ENCODE data around the gene KCND2. TPM values are rescaled to one million over a fixed set of nuclear protein-coding genes. Genes with fewer than 3 reads are reported as not detected.
"Not testable (repeated sequence)": the region's sequence is repeated elsewhere in the genome, so short reads cannot be mapped to it uniquely, and the experiment has no call there.

Gene KCND2
- total and polyA plus RNA-seq, 3 experiments from 2014 or later, result not detected

DNA sequence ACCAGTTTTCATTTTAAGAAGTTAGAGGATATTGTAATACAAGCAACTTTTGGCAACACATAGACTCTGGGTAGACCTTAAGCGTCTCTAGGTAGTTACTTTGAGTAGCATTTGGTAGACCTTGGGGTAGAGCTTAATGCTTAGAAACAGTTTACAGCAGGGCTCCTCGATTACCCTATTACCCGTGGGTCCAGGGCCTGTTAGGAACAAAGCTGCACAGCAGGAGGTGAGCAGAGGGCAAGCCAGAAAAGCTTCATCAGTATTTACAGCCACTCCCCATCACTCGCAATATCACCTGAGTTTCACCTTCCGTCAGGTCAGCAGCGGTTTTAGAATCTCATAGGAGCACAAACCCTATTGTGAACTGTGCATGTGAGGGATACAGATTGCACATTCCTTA is 411.5 kb downstream of the KCND2 start:
- no peaks in the 10 kb centered on the region for H3K27me3 Mint-ChIP-seq
- Histone ChIP-seq H3K9me3 (ENCODE audit: low read length) (no peaks in the 10 kb centered on the region), H3K4me1 (ENCODE audit: insufficient read depth, low read length) (no peaks in the 10 kb centered on the region), H3K4me3 (ENCODE audit: low read length) (no peak overlapping the region), H3K36me3 (ENCODE audit: insufficient read depth, low read length) (no peaks in the 10 kb centered on the region), H3K27ac (ENCODE audit: low read depth, low read length) (no peak overlapping the region), H3K27me3 (ENCODE audit: insufficient read depth, low read length, poor library complexity, severe bottlenecking) (no peaks in the 10 kb centered on the region)
- ChIA-PET CTCF (no interaction called here), POLR2A (no interaction called here)
- H3K27ac Mint-ChIP-seq, result no peak overlapping the region
- H3K36me3 Mint-ChIP-seq, result no peaks in the 10 kb centered on the region
- no peak overlapping the region for H3K4me3 Mint-ChIP-seq
- H3K4me1 Mint-ChIP-seq, result no peaks in the 10 kb centered on the region
- H3K9me3 Mint-ChIP-seq, result no peaks in the 10 kb centered on the region
- DNase-seq, result no peak

DNA sequence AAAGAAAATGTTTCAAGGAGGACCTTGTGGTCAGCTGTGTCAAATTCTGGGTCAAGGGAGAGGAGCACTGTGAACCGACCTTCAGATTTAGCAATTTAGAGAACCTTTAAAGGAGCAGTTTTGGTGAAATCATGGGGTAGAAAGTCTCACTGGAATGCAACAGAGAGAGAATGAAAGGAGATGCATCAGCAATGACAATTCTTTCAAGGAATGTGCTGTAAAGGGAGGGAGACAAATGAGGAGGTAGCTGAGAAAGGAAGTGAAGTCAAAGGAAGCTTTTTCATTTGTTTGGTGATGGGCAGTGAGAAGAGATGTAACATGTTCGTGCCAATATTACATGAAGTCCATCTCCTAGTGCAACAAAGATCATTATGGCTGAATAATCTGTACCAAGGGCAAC is 418.9 kb downstream of the KCND2 start:
- no peaks in the 10 kb centered on the region for H3K36me3 ChIP-seq (ENCODE audit: insufficient read depth, low read length)
- H3K27me3 ChIP-seq (ENCODE audit: insufficient read depth, low read length, poor library complexity, severe bottlenecking), result no peaks in the 10 kb centered on the region
- H3K4me1 ChIP-seq (ENCODE audit: insufficient read depth, low read length), result no peaks in the 10 kb centered on the region
- no peak overlapping the region for H3K27ac Mint-ChIP-seq
- H3K27ac ChIP-seq (ENCODE audit: low read depth, low read length), result no peak overlapping the region
- ChIA-PET POLR2A (no interaction called here), CTCF (no interaction called here)
- no peaks in the 10 kb centered on the region for H3K4me1 Mint-ChIP-seq
- DNase-seq, result no peak
- no peaks in the 10 kb centered on the region for H3K36me3 Mint-ChIP-seq
- H3K9me3 Mint-ChIP-seq, result peaks cover 0 to 5% (median 0%) of the 10 kb centered on the region in 5 donors
- H3K4me3 Mint-ChIP-seq, result peak overlapping the region in 1 of 7 donors; percentile 28
- no peaks in the 10 kb centered on the region for H3K9me3 ChIP-seq (ENCODE audit: low read length)
- peaks cover 0 to 2% of the 10 kb centered on the region in 2 donors for H3K27me3 Mint-ChIP-seq
- H3K4me3 ChIP-seq (ENCODE audit: low read length), result no peak overlapping the region

DNA sequence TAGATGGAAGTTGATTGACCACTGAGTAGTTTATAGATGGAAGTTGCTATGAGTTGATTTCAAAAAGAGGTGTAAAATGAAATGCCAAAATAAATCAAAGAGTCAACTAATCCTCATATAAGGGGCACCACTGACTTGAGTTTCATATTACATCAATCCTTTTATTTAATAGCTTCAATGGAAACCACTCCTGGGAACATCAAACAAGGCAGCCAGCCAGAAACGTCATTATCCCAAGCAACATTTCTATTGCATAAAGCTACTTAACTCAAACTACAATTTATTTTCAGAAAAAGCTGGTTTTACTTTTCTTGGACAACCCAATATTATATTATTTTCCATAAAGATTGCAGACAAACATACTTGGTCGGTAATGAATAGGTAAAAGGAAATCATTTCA is 422.9 kb downstream of the KCND2 start:
- no peaks in the 10 kb centered on the region for H3K9me3 ChIP-seq (ENCODE audit: low read length)
- H3K4me1 ChIP-seq (ENCODE audit: insufficient read depth, low read length), result no peaks in the 10 kb centered on the region
- DNase-seq, result no peak
- peaks cover 0 to 8% (median 0%) of the 10 kb centered on the region in 5 donors for H3K9me3 Mint-ChIP-seq
- CTCF ChIA-PET, result no interaction called here
- no peak overlapping the region for H3K27ac Mint-ChIP-seq
- no peaks in the 10 kb centered on the region for H3K27me3 ChIP-seq (ENCODE audit: insufficient read depth, low read length, poor library complexity, severe bottlenecking)
- H3K36me3 Mint-ChIP-seq, result no peaks in the 10 kb centered on the region
- no peaks in the 10 kb centered on the region for H3K4me1 Mint-ChIP-seq
- no peak overlapping the region for H3K27ac ChIP-seq (ENCODE audit: low read depth, low read length)
- no peak overlapping the region for H3K4me3 ChIP-seq (ENCODE audit: low read length)
- POLR2A ChIA-PET, result no interaction called here
- H3K36me3 ChIP-seq (ENCODE audit: insufficient read depth, low read length), result no peaks in the 10 kb centered on the region
- peaks cover 0 to 2% of the 10 kb centered on the region in 2 donors for H3K27me3 Mint-ChIP-seq
- H3K4me3 Mint-ChIP-seq, result no peak overlapping the region

DNA sequence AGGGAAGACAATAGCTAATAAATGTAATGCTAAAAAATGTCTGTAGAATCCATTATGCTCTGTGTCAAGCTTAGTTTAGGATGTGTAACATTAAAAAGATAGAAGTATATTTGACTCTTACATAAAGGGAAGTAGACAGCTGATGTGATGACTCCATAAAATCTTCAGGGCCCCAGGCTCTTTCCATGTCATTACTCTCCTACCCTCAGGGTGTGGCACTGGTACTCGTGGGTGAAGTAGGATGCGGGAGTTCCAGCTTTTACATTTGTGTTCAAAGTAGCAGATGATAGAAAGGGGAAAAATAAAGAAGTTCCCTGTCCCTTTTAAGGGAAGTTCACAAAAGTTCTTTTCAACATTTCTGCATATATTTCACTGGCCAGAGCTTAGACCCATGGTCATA is 427.8 kb downstream of the KCND2 start:
- peaks cover 0 to 15% (median 2%) of the 10 kb centered on the region in 5 donors for H3K9me3 Mint-ChIP-seq
- ChIA-PET POLR2A (interaction anchor here (0.6 kb wide), 1 partner anchor 44 kb away, joined by 3 read pairs; no protein-coding TSS in a partner anchor), CTCF (no interaction called here)

DNA sequence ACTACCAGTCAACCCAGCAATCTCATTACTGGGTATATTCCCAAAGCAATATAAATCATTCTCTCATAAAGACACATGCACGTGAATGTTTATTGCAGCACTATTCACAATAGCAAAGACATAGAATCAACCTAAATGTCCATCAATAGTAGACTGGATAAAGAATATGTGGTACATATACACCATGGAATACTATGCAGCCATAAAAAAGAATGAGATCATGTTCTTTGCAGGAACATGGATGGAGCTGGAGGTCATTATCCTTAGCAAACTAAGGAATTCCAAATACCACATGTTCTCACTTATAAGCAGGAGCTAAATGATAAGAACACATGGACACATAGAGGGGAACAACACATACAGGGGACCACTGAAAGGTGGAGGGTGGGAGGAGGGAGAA is 429.4 kb downstream of the KCND2 start:
- H3K9me3 ChIP-seq (ENCODE audit: low read length); H3K4me1 Mint-ChIP-seq; H3K4me3 ChIP-seq (ENCODE audit: low read length); H3K36me3 Mint-ChIP-seq; CTCF ChIA-PET; H3K27ac Mint-ChIP-seq; H3K36me3 ChIP-seq (ENCODE audit: insufficient read depth, low read length); DNase-seq; H3K4me3 Mint-ChIP-seq; H3K27ac ChIP-seq (ENCODE audit: low read depth, low read length); H3K4me1 ChIP-seq (ENCODE audit: insufficient read depth, low read length); H3K27me3 ChIP-seq (ENCODE audit: insufficient read depth, low read length, poor library complexity, severe bottlenecking); H3K27me3 Mint-ChIP-seq; POLR2A ChIA-PET: not testable (repeated sequence)
- peaks cover 0 to 15% (median 2%) of the 10 kb centered on the region in 5 donors for H3K9me3 Mint-ChIP-seq

More for the DNA sequence above, 427.8 kb downstream of the KCND2 start:
- Mint-ChIP-seq H3K27ac (no peak overlapping the region), H3K36me3 (no peaks in the 10 kb centered on the region), H3K4me3 (no peak overlapping the region), H3K27me3 (peaks cover 0 to 2% of the 10 kb centered on the region in 2 donors), H3K4me1 (no peaks in the 10 kb centered on the region)
- no peak for DNase-seq
- Histone ChIP-seq H3K4me1 (ENCODE audit: insufficient read depth, low read length) (no peaks in the 10 kb centered on the region), H3K9me3 (ENCODE audit: low read length) (no peaks in the 10 kb centered on the region), H3K27me3 (ENCODE audit: insufficient read depth, low read length, poor library complexity, severe bottlenecking) (no peaks in the 10 kb centered on the region), H3K4me3 (ENCODE audit: low read length) (no peak overlapping the region), H3K27ac (ENCODE audit: low read depth, low read length) (no peak overlapping the region), H3K36me3 (ENCODE audit: insufficient read depth, low read length) (no peaks in the 10 kb centered on the region)

DNA sequence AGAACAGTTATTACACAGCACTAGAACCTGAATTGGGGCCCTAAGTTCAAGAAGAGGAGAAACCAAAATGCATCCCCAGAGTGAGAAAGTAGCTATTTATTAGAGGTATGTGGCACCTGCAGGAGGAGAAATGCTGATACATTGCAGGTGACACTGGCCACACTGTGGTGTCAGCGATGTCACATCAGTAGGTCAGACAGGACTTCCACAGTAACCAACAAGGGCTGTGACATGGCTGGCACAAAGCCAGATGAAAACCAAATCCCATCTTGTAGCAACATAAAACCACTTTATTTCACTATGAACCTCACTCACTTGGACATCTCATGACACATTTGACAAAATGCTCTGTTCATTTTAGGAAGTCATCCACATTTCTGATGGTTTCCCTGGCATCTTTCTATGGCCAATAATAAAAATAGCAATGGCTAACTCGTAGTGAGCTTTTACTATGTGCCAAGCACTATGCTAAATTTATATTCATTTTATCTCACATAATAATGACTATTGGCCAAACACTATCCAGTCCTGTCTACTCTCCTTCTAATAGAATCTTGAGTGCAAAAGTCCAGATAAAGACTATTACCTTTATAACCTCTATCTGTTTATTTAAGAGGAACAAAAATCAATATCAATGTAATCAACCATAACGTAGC is 430.7 kb downstream of the KCND2 start:
- H3K9me3 ChIP-seq (ENCODE audit: low read length), result no peaks in the 10 kb centered on the region
- no peak for DNase-seq
- H3K36me3 Mint-ChIP-seq, result no peaks in the 10 kb centered on the region
- H3K27ac ChIP-seq (ENCODE audit: low read depth, low read length), result no peak overlapping the region
- ChIA-PET POLR2A (no interaction called here), CTCF (no interaction called here)
- peaks cover 0 to 15% (median 2%) of the 10 kb centered on the region in 5 donors for H3K9me3 Mint-ChIP-seq
- H3K4me3 ChIP-seq (ENCODE audit: low read length), result no peak overlapping the region
- peaks cover 0 to 2% of the 10 kb centered on the region in 2 donors for H3K27me3 Mint-ChIP-seq
- no peaks in the 10 kb centered on the region for H3K36me3 ChIP-seq (ENCODE audit: insufficient read depth, low read length)
- H3K4me1 Mint-ChIP-seq, result no peaks in the 10 kb centered on the region
- H3K27ac Mint-ChIP-seq, result no peak overlapping the region
- no peaks in the 10 kb centered on the region for H3K27me3 ChIP-seq (ENCODE audit: insufficient read depth, low read length, poor library complexity, severe bottlenecking)
- H3K4me1 ChIP-seq (ENCODE audit: insufficient read depth, low read length), result no peaks in the 10 kb centered on the region
- H3K4me3 Mint-ChIP-seq, result no peak overlapping the region

DNA sequence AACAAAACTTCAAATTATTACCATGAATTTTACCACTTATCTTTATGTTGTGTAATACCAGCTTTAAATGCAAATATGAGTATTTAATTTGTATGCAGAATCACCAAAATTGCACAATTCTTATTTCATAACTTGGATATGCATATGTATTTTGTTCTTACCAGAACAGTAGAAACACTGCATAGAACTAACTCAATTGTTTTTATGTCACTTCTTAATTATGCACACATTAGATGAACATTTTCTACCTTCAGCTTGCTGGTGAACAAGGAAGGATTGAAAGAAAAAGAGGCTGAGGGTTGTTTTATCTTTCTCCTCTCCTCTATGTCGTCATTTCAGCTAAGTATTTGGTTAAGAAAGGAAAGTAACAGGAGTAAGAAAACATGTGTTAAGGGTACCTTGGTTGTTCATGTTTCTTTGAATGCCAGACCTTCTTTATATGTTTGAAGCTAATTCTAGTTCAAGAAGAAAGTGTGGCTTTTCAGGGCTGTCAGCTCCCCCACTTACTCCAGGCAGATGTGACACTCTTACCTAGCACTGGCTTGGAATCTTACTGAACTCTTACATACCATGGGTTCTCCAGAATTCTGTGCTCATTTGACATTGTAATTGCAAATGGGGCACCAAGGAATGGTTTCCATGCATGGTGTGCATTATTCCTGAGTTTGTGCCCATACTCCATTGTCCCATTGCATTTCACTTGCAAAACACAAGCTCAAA is 436.4 kb downstream of the KCND2 start:
- no peak for DNase-seq
- no peaks in the 10 kb centered on the region for H3K4me1 Mint-ChIP-seq
- H3K27me3 Mint-ChIP-seq, result no peaks in the 10 kb centered on the region
- Histone ChIP-seq H3K4me3 (ENCODE audit: low read length) (no peak overlapping the region), H3K4me1 (ENCODE audit: insufficient read depth, low read length) (no peaks in the 10 kb centered on the region), H3K9me3 (ENCODE audit: low read length) (no peaks in the 10 kb centered on the region), H3K27ac (ENCODE audit: low read depth, low read length) (no peak overlapping the region), H3K27me3 (ENCODE audit: insufficient read depth, low read length, poor library complexity, severe bottlenecking) (no peaks in the 10 kb centered on the region), H3K36me3 (ENCODE audit: insufficient read depth, low read length) (no peaks in the 10 kb centered on the region)
- H3K27ac Mint-ChIP-seq, result no peak overlapping the region
- peaks cover 0 to 3% (median 0%) of the 10 kb centered on the region in 5 donors for H3K9me3 Mint-ChIP-seq
- no peaks in the 10 kb centered on the region for H3K36me3 Mint-ChIP-seq
- ChIA-PET CTCF (no interaction called here), POLR2A (no interaction called here)
- H3K4me3 Mint-ChIP-seq, result no peak overlapping the region

DNA sequence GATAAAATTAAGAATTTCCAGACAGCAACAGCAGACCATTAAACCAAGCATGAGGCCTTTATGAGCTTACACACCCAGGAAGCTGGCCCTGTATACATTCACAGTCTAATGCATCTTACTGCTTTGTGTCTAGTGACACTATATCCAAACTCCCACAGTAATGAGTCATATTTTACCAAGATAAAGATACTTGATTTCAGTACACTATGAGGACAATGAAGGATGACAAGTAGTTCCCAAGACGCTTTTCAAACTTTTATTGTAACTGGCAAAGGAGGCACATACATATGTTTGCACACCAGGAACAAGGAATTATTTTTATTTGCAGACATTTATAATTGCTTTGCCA is 437.0 kb downstream of the KCND2 start:
- H3K36me3 Mint-ChIP-seq, result no peaks in the 10 kb centered on the region
- no peaks in the 10 kb centered on the region for H3K9me3 ChIP-seq (ENCODE audit: low read length)
- CTCF ChIA-PET, result no interaction called here
- POLR2A ChIA-PET, result no interaction called here
- H3K4me1 Mint-ChIP-seq, result no peaks in the 10 kb centered on the region
- DNase-seq, result no peak
- no peak overlapping the region for H3K27ac Mint-ChIP-seq
- H3K4me3 ChIP-seq (ENCODE audit: low read length), result no peak overlapping the region
- H3K4me1 ChIP-seq (ENCODE audit: insufficient read depth, low read length), result no peaks in the 10 kb centered on the region
- no peak overlapping the region for H3K27ac ChIP-seq (ENCODE audit: low read depth, low read length)
- no peak overlapping the region for H3K4me3 Mint-ChIP-seq
- H3K9me3 Mint-ChIP-seq, result peaks cover 0 to 3% (median 0%) of the 10 kb centered on the region in 5 donors
- H3K27me3 ChIP-seq (ENCODE audit: insufficient read depth, low read length, poor library complexity, severe bottlenecking), result no peaks in the 10 kb centered on the region
- H3K27me3 Mint-ChIP-seq, result no peaks in the 10 kb centered on the region
- H3K36me3 ChIP-seq (ENCODE audit: insufficient read depth, low read length), result no peaks in the 10 kb centered on the region

Measured in CD8-positive, alpha-beta memory T cell (primary cell).